NCI-H1417 treated with DMSO at 0.1 percent for 48 hours (cell line): ENCODE data around the gene HSDL2.
"Not testable (repeated sequence)": the region's sequence is repeated elsewhere in the genome, so short reads cannot be mapped to it uniquely, and the experiment has no call there.

Source experiments
- DNase-seq: peaks from one replicate; lab custom pipeline; 2025; lab: John Stamatoyannopoulos, UW

HSDL2 gene

DNA sequence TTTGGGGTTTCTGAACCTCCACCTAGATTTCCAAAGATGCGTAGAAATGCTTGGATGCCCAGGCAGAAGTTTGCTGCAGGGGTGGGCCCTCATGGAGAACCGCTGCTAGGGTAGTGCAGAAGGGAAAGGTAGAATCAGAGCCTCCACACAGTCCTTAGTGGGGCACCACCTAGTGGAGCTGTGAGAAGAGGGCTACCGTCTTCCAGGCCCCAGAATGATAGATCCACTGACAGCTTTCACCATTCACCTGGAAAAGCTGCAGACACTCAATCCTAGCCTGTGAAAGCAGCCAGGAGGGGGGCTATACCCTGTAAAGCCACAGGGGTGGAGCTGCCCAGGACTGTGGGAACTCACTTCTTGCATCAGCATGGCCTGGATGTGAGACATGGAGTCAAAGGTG is 13.3 kb upstream of the HSDL2 start:
- DNase-seq = no peak

DNA sequence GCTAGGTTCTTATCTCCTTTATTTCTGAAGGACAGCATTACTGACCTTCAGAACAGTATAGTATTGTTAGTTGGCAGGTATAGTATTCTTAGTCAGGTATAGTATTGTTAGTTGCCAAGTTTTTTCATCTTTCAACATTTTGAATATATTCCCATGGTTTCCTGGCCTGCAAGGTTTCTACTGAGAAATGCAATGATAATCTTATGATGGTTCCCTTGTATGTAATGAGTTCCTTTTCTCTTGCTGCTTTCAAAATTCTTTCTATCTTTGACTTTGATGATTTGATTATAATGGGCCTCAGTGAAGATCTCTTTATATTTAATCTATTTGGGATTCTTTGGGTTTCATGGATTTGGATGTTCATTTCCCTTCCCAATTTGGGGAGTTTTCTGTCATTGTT is 12.4 kb upstream of the HSDL2 start:
- no peak for DNase-seq

DNA sequence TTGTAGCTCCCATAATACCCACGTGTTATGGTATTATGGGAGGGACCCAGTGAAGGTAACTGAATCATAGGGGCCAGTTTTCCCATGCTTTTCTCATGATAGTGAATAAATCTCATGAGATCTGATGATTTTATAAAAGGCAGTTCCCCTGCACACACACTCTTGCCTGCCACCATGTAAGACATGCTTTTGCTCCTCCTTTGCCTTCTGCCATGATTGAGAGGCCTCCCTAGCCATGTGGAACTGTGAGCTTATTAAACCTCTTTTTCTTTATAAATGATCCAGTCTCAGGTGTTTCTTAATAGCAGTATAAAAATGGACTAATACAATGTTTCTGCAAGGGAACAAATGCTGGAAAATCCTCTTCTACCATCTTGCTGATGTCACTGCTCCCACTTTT is 10.1 kb upstream of the HSDL2 start:
- no peak for DNase-seq

DNA sequence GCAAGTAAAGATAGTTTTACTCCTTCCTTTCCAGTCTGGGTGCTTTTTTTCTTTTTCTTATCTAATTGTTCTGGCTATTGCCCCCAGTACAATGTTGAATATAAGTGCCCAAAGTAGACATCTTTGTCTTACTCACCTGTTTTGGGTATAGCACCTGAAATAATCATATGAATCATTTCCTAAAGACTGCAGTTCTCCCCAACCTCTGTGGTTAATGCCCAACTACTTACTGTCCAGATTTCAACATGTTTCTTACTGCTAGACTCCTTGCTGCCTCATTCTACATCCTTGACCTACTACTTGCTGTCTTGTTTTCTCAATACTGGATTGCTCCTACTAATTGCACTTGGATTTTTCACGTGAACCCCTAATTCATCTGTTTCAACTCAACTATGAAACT is 8.8 kb upstream of the HSDL2 start:
- DNase-seq = no peak

DNA sequence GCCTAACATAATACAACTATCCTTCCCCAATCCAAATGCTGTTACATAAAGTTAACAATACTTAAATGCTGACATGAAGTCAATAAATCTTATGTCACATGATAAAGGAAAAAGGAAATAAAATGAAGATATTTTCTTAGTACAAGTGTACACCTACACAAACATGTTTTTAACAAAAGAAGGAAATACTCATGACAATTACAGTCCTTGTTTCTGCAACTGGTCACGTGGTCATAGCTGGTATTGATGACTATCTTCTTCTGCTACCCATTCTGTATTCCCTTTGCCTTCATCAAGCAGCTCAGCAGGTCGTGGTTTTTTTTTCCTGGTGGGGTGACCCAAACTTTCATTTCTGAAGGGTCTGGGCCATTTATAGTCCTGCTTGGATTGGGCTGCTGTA is 6.2 kb upstream of the HSDL2 start:
- not testable (repeated sequence) for DNase-seq

DNA sequence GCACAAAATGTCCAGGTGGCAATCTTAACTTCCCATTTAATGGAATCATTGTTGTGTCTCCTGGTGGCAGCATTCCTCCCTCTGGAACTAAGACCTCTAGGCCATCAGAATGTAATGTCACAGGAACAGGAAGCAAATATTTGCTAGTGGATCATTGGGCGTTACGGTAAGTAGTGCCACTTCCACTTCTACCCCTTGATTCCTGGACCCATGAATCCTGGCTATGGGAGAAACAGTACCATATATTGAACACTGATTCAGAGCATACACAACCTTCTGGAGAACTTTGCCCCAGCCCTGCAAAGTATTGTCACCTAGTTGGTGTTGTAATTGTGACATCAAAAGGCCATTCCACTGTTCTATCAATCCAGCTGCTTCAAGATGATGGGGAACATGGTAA is 5.7 kb upstream of the HSDL2 start:
- DNase-seq = not testable (repeated sequence)

DNA sequence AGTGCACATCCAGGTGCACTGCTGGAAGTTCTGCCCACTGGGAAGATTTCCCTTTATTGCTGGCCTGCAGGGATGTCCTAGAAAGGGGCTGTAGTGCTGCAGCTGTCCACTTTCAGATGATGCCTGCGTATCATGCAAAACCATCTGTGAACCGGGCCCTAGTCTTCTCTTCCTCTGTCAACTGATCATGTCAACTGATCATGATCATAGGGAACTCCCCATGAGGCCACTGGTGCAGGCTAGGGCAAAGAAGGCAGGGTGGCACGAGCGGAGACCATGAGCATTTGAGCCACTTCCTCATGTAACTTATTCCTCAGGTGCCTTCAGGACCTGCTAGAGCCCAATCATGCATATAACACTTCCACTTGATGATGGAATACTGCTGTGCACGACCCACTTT is 4.5 kb upstream of the HSDL2 start:
- DNase-seq = no peak

DNA sequence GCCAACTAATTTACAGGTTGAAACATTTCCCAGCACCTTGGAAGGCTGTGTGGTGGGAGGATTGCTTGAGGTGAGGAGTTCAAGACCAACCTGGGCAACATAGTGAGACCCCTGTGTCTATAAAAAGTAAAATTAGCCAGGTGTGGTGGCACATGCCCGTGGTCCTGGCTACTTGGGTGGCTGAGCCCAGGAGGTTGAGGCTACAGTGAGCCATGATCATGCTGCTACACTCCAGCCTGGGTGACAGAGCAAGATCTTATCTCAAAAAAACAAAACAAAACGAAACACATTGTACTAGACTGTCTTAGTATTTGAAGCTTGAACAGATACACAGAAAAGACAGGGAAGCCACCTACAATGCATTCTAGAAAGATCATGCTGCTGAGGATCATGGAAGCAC is 2.8 kb upstream of the HSDL2 start:
- no peak for DNase-seq

DNA sequence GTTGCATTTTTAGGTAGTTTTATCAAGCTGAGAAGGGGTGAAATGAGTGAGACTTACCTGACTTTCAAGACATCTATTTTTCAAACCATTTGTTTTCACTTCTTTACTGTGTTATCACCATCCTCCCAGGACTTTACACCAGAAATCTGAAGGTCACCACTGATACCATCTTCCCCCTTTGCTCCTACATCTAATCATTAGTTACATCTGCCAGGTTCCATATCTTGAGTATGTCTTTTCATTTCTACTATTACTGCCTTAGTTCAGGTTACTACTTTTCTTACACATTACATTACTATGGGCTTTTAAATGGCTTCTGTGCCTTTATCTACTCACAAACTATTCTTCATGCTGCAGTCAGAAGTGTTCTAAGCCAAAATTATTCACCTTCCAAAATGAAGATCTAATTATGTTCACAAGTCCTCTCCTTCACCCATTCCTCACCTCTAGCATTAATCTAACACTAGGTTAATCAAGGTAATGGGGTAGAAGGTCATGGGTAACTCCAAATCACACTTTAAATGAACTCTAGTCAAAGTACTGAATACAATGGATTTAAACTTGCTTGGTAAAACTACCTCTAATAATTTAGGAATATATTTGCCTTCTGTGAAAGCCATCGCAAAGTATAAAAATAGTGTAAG is 2.1 kb upstream of the HSDL2 start:
- no peak for DNase-seq

DNA sequence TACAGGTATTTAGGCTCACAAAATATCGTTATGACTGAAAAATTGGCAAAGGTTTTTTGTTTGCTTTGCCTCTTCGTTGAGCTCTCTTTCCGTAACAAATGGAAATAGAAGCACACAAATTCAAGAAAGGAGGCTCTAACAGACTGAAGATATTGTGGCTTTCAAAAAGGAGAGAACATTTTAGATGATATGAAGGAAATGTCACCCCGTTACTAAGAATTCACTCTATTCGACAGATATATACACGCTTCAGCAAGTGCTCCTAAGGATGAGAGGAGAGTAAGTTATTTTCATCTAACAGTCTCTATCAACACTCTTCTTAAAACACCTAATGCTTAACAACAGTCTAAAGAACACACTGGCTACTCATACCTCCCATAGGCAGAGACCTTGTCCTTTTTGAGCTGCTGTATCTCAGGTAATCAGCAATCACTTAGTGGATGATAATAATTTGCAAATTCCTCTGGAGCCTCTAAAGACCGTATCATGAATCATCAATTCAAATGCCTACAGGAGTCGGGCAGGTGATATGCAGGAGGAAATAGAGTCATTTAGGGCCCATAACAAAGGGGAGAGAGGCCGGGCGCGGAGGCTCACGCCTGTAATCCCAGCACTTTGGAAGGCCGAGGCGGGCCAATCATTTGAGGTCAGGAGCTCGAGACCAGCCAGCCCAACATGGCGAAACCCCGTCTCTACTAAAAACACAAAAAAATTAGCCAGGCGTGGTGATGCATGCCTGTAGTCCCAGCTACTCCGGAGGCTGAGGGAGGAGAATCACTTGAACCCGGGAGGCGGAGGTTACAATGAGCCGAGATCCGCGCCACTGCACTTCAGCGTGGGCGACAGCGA is 1.4 kb upstream of the HSDL2 start:
- DNase-seq = no peak

DNA sequence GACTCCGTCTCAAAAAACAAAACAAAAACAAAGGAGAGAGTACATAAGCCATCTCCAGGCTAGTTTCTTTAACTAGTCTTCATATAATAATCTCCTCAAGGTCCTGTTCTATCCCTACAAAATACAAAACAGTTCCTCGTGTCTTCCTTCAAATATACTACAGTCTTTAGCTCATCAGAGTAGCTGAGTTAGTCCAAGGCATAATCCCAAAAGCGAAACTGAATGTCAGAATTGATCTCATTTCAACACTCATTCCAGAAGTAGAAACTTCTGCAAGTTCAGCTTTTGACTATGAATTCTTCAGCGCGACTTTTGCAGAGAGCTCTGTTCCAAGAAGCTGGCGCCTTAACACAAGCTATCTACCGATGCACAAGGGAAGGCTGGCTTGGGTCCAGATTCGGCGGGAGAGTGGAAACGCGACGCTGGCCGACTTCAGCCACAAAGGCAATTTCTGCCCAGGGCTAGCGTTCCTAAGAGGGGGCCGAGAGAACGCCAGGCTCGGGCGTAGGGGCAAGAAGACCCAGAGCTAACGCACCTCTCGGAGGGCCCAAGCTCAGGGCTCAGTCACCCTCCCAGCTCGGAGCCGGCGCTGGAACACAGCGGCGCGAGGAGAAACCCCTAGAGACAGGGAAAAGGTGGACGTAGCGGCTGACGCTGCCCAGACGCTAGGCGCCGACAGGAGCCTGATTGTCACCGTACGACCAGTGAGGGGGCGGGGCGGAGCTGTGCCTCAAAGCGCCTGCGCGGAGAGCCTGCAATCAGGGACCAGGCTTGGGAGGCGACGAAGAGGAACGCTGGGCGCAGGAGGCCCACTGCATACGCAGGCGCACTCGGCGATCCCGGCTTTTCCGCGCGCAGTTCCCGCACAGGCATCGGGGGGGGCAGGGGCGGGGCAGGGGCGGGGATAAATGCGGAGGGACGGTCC is 469 bp upstream of the HSDL2 start:
- DNase-seq = peak; percentile 94

DNA sequence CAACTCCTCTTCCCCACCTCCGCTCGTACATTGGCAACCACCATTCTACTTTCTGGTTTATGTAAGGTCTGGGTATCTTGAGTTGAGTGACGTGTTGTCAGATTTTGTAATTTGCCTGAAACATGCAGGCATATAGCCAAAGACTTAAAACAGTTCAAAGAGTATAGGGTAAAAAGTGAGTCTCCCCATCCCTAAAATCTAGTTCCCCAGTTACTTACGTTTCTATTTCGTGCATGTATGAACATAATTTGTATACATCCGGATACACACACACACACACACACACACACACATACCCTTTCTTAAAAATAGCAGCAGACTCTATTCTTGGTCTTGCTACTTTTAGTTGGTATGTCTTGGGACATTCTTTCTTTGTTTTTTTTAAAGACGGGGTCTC is 915 bp downstream of the HSDL2 start:
- DNase-seq = no peak

DNA sequence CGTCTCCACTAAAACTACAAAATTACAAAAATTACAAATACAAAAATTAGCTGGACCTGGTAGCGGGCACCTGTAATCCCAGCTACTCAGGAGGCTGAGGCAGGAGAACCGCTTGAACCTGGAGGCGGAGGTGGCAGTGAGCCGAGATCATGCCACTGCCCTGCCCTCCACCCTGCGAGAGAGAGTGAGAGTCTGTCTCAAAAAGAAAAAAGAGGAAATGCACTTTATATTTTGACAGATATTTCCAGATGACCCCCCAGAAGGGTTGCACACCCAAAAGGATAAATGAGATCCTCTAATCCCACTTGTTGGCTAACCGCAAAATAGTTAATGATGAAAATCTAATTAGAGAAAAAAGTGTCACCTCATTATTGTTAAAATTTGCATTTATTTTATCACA is 2.2 kb downstream of the HSDL2 start:
- DNase-seq = no peak

DNA sequence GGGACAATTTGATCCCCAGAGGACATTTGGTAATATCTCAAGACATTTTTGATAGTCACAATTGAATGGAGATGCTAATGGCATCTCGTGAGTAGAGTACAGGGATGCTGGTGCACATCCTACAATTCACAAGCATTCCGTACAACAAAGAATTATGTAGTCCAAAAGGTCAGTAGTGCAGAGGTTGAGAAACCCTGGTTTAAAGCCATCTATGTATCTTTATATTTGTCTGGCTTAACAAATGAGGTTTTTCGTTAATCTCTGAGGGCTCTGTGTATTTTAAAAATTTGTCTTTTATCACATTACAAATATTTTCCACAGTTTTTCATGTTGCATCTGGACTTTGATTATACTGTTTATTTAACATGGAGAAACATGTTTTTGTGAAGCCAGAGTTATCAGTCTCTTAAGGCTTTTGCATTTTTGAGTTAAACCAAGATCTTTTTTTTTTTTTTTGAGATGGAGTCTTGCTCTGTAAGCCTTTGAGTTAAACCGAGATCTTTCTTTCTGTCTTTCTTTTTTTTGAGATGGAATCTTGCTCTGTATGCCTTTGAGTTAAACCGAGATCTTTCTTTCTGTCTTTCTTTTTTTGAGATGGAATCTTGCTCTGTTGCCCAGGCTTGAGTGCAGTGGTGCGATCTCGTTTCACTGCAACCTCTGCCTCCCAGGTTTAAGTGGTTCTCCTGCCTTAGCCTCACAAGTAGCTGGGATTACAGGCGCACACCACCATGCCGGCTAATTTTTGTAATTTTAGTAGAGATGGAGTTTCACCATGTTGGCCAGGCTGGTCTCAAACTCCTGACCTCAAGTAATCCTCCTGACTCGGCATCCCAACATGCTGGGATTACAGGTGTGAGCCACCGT is 2.8 kb downstream of the HSDL2 start:
- no peak for DNase-seq

DNA sequence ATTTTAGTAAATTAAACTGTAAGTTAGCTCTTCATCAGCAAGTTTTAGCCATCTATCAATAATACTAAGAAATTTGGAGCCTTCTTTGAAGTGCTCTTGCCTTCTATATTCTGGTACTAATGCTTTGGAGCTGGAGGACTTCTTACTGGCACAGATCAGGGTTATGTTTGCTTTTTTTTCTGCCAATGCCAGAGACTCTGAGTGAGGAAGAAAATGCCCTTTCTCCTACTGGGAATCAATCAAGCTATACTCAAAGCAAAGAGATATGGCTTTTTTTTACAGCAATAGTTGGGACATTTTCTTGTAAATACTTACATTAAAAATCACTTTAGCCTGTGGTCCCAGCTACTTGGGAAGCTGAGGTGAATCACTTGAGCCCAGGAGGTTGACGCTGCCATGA is 4.3 kb downstream of the HSDL2 start:
- no peak for DNase-seq

DNA sequence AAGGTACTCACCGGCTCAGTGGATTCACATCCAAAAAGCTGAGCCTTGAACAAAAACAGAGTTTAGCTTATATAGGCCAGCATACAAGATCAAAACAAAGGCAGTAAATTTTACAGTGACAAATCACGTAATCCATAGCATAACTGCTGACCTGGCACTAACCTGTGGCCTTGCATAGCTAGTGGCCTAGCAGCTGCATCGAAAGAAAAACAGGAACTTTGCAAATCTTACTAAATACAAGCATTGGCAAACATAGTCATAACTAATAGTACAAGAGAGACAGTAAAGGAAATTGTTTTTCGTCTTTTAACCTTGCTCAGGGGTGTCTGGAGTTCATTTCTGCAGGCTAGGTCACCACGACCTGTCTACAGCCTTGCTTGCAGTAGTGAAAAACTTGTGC is 4.8 kb downstream of the HSDL2 start:
- DNase-seq = no peak

DNA sequence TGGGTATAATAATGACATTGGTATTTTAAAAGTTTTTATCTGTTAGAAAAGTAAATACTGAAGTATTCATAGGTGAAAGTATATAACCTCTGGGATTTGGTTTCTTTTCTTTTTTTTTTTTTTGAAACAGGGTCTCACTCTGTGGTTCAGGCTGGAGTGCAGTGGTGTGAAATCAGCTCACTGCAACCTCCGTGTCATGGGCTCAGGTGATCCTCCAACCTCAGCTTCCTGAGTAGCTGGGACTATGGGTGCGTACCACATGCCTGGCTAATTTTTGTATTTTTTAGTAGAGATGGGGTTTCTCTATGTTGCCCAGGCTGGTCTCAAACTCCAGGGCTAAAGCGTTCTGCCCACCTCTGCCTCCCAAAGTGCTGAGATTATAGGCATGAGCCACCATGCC is 7.2 kb downstream of the HSDL2 start:
- no peak for DNase-seq

DNA sequence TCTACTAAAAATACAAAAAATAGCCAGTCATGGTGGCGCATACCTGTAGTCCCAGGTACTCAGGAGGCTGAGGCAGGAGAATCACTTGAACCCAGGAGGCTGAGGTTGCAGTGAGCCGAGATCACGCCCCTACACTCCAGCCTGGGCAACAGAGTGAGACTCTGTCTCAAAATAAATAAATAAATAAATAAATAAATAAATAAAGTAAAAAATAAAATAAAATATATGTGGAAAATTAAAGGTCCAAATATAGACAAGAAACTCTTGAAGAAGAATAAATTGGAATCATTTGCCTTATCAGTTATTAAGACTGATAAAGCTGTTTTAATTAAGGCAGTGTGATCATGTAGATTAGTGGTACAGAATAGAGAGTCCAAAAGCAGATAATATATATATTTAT is 10.0 kb downstream of the HSDL2 start:
- DNase-seq = not testable (repeated sequence)

DNA sequence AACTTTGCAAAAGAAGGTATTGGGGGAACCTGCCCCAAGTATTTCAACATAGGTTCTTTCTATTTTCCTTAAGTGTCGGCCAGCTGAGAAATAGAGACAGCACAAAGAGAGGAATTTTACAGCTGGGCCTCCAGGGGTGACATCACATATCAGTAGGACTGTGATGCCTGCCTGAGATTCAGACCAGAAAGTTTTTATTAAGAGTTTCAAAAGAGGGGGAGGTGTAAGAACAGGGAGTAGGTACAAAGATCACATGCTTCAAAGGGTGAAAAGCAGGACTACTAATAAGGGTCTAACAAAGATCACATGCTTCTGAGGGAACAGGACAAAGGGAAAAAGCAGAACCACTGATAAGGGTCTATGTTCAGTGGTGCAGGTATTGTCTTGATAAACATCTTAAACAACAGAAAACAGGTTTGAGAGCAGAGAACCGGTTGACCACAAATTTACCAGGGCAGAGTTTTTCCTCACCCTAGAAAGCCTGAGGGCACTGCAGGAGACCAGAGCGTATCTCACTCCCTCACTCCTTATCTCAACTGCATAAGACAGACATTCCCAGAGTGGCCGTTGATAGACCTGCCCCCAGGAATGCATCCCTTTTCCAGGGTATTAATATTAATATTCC is 12.1 kb downstream of the HSDL2 start:
- DNase-seq = not testable (repeated sequence)

DNA sequence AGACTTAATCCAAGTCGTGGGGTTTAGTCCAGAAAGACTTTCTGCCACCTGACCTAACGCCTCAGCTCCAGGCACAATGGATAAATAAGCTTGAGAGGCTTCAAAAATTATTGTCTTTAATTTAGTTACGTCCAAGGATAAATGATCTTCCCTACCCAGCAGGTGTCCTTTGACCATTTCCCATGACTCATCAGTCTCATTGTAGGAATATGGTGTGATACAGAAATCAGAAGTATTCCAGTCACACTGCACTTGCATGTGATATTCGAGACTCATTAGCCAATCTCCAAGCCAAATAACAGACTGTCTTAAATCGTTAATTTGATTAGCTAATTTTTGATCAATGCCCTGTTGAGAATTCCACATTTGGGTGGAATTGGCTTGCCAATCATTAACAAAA is 13.2 kb downstream of the HSDL2 start:
- DNase-seq = not testable (repeated sequence)

DNA sequence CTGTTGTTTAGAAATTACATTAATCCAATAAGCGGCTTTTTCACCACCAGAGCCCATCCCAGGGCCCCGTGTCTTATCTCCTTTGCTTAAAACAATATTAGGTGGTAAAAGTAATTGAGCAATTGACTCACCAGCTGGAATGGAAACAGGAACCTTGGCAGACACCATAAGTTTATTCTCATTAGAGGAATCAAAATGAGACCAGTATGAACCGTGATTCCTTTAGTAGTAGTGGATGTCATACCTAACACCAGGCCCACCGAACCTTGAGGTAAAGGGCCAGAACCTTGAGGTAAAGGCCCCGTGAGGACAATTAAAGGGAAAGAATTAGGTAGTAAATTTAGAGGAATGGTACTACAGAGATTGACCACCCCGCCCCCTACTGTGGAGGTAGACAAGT is 16.5 kb downstream of the HSDL2 start:
- no peak for DNase-seq
